Muscle of leg (tissue), 16 donors: Measurements from ENCODE around the gene ADAM20. TPM values are rescaled to one million over a fixed set of nuclear protein-coding genes. Genes with fewer than 3 reads are reported as not detected.

ENCODE experiments used
- DNase-seq: peaks from one replicate; pipeline ENCODE4 v3.0.0; 2013
- H3K27ac ChIP-seq: one replicate; pipeline ENCODE4 v1.5.1; 2013; ENCODE audit warnings: mild to moderate bottlenecking, low read length, control low read depth
- H3K27me3 ChIP-seq: one replicate; pipeline ENCODE4 v1.6.1; 2013; ENCODE audit warnings: low read length; ENCODE audit not compliant: control insufficient read depth, insufficient read depth
- H3K36me3 ChIP-seq: one replicate; pipeline ENCODE4 v1.6.1; 2013; ENCODE audit warnings: low read length; ENCODE audit not compliant: control insufficient read depth, insufficient read depth
- H3K4me1 ChIP-seq: one replicate; pipeline ENCODE4 v1.6.1; 2013; ENCODE audit warnings: low read length; ENCODE audit not compliant: control insufficient read depth, insufficient read depth
- H3K4me3 ChIP-seq: one replicate; pipeline ENCODE4 v1.5.1; 2013; ENCODE audit warnings: low read length, control low read depth
- H3K9me3 ChIP-seq: replicated peaks from 2 replicates; pipeline ENCODE4 v1.6.1; 2013; ENCODE audit warnings: low read depth, low read length; ENCODE audit not compliant: control insufficient read depth
- WGBS: methylation state at CpG from one replicate; pipeline ENCODE4 v1.1.5; 2013; ENCODE audit warnings: missing lambda C conversion rate; ENCODE audit not compliant: insufficient coverage; 5-methylcytosine and 5-hydroxymethylcytosine counted together
- long read RNA-seq, 11 donors: transcript quantifications; one replicate each; lab custom pipeline, GENCODE V29; 2026
- polyA plus RNA-seq, 8 donors: library from polyadenylated mRNA; unstranded; fragments of 120-200 nt; gene quantifications; one replicate each; pipeline versions ENCODE4 v1.2.1 to v1.2.3, GENCODE V29; 2013; ENCODE audit warnings: inconsistent platforms in 1 of 8, low replicate concordance in 1 of 8; ENCODE audit not compliant: insufficient read length in 8 of 8, insufficient read depth in 1 of 8
- total RNA-seq: library from RNA; stranded (reverse); fragments of 120-200 nt; gene quantifications from one replicate; pipeline ENCODE4 v1.2.4, GENCODE V29; 2013

Gene ADAM20
- total RNA-seq: 0.80 TPM
- polyA plus RNA-seq: under 1 TPM in 5 of 8 donors, not detected in 3; 0.05 to 0.13 (median 0.09) TPM
- long read RNA-seq, donor 1: 0 reads
- long read RNA-seq, donor 2: 0 reads
- long read RNA-seq, donor 3: 0 reads
- long read RNA-seq, donor 4: 0 reads
- long read RNA-seq, donor 5: 0 reads
- long read RNA-seq, donor 6: 0 reads
- long read RNA-seq, donor 7: 0 reads
- long read RNA-seq, donor 8: 0 reads
- long read RNA-seq, donor 9: 0 reads
- long read RNA-seq, donor 10: 0 reads
- long read RNA-seq, donor 11: 0 reads

DNA sequence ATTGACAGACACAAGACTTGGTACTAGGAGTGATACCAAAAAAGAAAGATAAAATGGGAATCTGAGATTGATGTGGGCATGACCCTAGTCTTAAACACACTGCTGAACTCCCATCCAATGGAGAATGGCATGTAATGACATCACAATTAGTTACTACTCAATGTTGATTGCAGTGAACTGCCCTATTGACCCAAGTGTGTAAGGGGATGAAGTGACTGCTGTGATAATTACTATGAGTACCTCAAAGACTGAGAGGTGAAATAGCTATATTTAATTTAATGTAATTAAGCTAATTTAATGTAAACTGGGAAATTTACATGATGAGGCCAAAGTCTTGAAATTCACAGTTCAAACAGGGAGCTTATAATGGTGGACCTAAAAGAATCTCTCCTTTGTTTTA, at the start of gene ADAM20:
Gene ADAM20 (minus strand): TSS at position 101 of the 400 bp plus-strand sequence. CDS start 10,247 bp downstream, outside the sequence.
- Histone ChIP-seq H3K27me3 (no peaks in the 10 kb centered on the region), H3K4me1 (peaks cover 2% of the 10 kb centered on the region), H3K36me3 (no peaks in the 10 kb centered on the region), H3K4me3 (no peak within 1 kb of the TSS), H3K27ac (no peak within 1 kb of the TSS), H3K9me3 (peaks cover 7% of the 10 kb centered on the region)
- no peak for DNase-seq

DNA sequence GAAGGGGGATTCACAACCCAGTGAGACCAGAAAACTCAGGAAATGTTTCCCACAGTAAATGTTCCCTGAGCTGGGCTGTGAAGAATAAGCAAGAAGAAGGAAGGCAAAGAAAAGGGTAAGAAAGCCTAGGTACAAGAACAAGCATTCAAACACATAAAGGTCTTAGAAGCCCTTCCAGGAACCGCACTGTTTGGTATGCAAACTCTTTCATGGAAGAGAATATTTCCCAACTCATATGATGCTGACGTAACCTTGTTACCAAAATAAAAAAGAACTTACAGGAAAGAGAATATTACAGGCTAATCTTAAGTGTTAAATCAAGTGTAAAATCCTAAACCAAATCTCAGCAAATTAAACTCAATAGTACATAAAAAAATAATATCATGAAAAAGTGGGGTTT, 42.1 kb upstream of the ADAM20 start:
- H3K9me3 ChIP-seq: peaks cover 3% of the 10 kb centered on the region
- no peaks in the 10 kb centered on the region for H3K27me3 ChIP-seq
- peaks cover 5% of the 10 kb centered on the region for H3K36me3 ChIP-seq
- H3K27ac ChIP-seq: no peak overlapping the region
- WGBS: no CpG with 5 or more reads among the region's 2 CpGs
- no peak overlapping the region for H3K4me3 ChIP-seq
- DNase-seq: no peak
- no peaks in the 10 kb centered on the region for H3K4me1 ChIP-seq

DNA sequence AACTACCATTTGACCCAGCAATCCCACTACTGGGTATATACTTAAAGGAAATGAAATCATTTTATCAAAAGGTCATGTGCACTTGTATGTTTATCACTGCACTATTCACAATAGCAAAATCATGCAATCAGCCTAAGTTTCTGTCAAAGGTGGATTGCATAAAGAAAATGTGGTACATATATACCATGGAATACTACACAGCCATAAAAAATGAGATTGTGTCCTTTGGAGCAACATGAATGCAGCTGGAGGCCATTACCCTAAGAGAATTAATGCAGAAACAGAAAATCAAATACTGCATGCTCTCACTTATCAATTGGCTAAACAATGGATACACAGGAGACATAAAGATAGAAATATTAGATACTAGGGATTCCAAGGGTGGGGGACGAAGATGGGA, 38.2 kb upstream of the ADAM20 start:
- H3K27ac ChIP-seq: no peak overlapping the region
- no peaks in the 10 kb centered on the region for H3K27me3 ChIP-seq
- WGBS: no CpG with 5 or more reads among the region's 1 CpG
- no peak overlapping the region for H3K4me3 ChIP-seq
- H3K36me3 ChIP-seq: peaks cover 2% of the 10 kb centered on the region
- peaks cover 3% of the 10 kb centered on the region for H3K9me3 ChIP-seq
- H3K4me1 ChIP-seq: no peaks in the 10 kb centered on the region
- no peak for DNase-seq

- no peak for DNase-seq
- WGBS: no CpG with 5 or more reads among the region's 2 CpGs
- Histone ChIP-seq H3K36me3 (peaks cover 11% of the 10 kb centered on the region), H3K9me3 (peaks cover 5% of the 10 kb centered on the region), H3K27ac (no peak overlapping the region), H3K4me1 (no peaks in the 10 kb centered on the region), H3K27me3 (no peaks in the 10 kb centered on the region), H3K4me3 (no peak overlapping the region)
Measured at GRCh38 chr14:70571139-70571538, 36.3 kb upstream of the ADAM20 start.

GRCh38 chr14:70567791-70568190, 33.0 kb upstream of the ADAM20 start:
- WGBS: 41% methylated on average over 2 of the region's 2 CpGs
- Histone ChIP-seq H3K4me1 (no peaks in the 10 kb centered on the region), H3K9me3 (peaks cover 9% of the 10 kb centered on the region), H3K27me3 (no peaks in the 10 kb centered on the region), H3K4me3 (no peak overlapping the region), H3K36me3 (peaks cover 21% of the 10 kb centered on the region), H3K27ac (no peak overlapping the region)
- peak; percentile 4 for DNase-seq

DNA sequence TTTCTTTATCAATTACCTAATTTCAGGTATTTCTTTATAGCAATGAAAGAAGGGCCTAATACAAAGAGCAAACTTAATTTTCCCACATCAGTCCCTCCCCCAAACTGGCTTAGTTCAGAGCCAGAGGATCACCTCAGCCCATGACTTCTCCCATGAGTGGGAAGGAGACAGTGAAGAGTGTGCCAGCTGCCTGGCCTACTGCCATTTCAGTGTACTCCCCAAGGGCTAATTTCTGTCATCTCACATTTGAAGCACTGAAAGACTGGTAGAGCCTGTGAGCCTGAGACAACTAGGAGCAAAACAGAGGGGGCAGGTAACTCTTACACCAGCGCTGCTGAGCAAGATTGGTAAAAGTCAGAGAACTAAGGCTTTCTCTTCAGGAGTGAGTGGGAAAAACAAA, 29.1 kb upstream of the ADAM20 start:
- Histone ChIP-seq H3K4me3 (no peak overlapping the region), H3K4me1 (no peaks in the 10 kb centered on the region), H3K9me3 (peaks cover 18% of the 10 kb centered on the region), H3K27ac (no peak overlapping the region), H3K27me3 (no peaks in the 10 kb centered on the region), H3K36me3 (peaks cover 19% of the 10 kb centered on the region)
- WGBS: 89% methylated on average over 1 of the region's 1 CpG
- peak; percentile 36 for DNase-seq

GRCh38 chr14:70563417-70563816, 28.6 kb upstream of the ADAM20 start:
- no peak for DNase-seq
- no peak overlapping the region for H3K27ac ChIP-seq
- H3K4me3 ChIP-seq: no peak overlapping the region
- peaks cover 18% of the 10 kb centered on the region for H3K9me3 ChIP-seq
- 83% methylated on average over 1 of the region's 4 CpGs for WGBS
- no peaks in the 10 kb centered on the region for H3K4me1 ChIP-seq
- H3K27me3 ChIP-seq: no peaks in the 10 kb centered on the region
- H3K36me3 ChIP-seq: peaks cover 19% of the 10 kb centered on the region

- H3K4me3 ChIP-seq: no peak overlapping the region
- H3K9me3 ChIP-seq: peaks cover 9% of the 10 kb centered on the region
- H3K27ac ChIP-seq: no peak overlapping the region
- peaks cover 7% of the 10 kb centered on the region for H3K4me1 ChIP-seq
- no peak for DNase-seq
- H3K27me3 ChIP-seq: no peaks in the 10 kb centered on the region
- no peaks in the 10 kb centered on the region for H3K36me3 ChIP-seq
Measured at GRCh38 chr14:70558356-70558755, 23.6 kb upstream of the ADAM20 start.

DNA sequence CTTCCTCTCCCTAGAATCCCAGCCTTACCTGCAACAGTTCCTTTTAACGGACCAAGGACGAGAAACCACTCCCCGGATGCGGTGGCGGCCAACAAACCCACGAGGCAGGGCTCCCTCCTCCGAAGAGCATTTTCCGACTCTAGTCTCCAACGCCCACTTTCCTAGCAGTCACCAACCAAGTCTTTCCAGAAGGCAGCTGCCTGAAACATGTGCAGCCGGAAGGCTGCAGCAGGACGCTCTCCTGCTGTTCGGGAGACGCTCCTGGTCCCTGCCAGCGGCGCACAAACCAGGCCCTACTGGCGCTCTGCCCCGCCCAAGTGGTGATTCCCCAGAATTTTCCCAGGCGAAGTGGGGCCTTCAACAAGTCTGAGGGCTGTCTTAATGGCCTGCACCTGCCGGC, 21.1 kb upstream of the ADAM20 start:
- Histone ChIP-seq H3K4me3 (no peak overlapping the region), H3K27me3 (no peaks in the 10 kb centered on the region), H3K9me3 (no peaks in the 10 kb centered on the region), H3K36me3 (no peaks in the 10 kb centered on the region), H3K27ac (no peak overlapping the region), H3K4me1 (peaks cover 7% of the 10 kb centered on the region)
- WGBS: 17% methylated on average over 19 of the region's 19 CpGs
- DNase-seq: peak; percentile 51

DNA sequence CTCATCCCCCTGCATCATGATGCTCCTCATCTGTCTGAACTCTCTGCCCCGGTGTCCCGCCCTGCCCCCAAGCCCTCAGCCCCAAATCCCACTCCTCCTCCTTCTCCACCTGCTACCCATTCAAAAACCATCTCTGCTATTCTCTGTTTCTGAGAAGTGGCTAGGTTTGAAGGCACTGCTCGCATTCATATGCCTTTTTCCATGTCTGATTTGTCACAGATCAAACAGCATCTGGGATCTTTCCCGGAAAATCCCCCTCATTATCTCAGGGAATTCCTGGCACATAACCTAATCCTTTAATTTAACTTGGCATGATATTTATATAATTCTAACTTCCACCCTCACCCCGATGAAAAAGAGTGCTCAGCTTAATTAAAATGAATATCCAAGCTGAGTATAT, 3.3 kb upstream of the ADAM20 start:
- Histone ChIP-seq H3K4me1 (peaks cover 2% of the 10 kb centered on the region), H3K9me3 (peaks cover 7% of the 10 kb centered on the region), H3K27ac (no peak overlapping the region), H3K4me3 (no peak overlapping the region), H3K27me3 (no peaks in the 10 kb centered on the region), H3K36me3 (no peaks in the 10 kb centered on the region)
- WGBS: 80% methylated on average over 2 of the region's 5 CpGs
- DNase-seq: no peak

DNA sequence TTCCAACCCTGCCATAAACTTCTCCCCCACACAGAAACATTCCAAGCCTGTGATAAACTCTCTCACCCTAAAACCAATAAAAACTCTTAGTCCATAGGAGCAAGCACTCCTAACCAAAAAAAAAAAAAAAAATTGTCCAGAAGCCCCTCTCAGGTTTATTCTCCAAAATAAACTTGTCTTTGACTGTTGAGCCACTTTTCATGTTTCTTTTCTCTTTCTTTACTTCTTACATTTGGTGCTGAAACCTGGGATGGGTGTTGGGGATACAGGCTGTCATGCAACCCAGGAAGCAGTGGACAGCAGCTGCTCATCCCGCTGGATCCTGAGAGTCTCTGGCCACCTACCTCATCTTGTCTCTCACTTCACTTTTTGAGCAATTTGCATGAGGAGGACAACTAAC, 2.0 kb upstream of the ADAM20 start:
- 83% methylated on average over 1 of the region's 1 CpG for WGBS
- H3K9me3 ChIP-seq: peaks cover 7% of the 10 kb centered on the region

More for the DNA sequence above, 2.0 kb upstream of the ADAM20 start:
- H3K4me3 ChIP-seq: no peak overlapping the region
- peaks cover 2% of the 10 kb centered on the region for H3K4me1 ChIP-seq
- H3K27me3 ChIP-seq: no peaks in the 10 kb centered on the region
- DNase-seq: no peak
- no peaks in the 10 kb centered on the region for H3K36me3 ChIP-seq
- no peak overlapping the region for H3K27ac ChIP-seq
